ENCODE data around the gene CEACAM6.

The CEACAM6 gene

DNA sequence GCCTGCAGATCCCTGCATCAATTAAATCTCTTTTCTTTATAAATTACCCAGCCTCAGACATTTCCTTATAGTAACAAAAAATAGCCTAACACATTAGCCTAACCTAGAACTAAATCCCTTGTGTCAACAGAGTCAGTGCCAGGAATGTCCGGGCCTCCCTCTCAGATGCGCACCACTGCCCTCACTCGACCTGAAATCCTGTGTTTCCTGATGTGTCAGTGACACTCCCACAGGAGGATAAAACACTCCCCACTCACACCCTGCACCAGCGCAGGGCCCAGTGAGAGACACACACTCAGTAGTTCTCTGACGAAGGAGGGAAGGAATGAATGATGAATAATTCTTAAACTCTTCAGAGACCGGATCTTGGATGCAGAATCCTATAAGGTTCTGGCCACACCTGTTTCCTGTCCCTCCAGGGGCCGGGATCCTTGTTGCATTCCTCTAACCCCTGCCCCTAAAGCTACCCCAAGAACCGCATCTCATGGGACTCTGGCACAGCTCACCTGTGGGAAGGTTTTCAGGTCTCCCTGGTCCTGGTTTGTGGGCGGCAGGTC lies 44.2 kb downstream of the CEACAM6 start:
- DNase-seq, result no peak

DNA sequence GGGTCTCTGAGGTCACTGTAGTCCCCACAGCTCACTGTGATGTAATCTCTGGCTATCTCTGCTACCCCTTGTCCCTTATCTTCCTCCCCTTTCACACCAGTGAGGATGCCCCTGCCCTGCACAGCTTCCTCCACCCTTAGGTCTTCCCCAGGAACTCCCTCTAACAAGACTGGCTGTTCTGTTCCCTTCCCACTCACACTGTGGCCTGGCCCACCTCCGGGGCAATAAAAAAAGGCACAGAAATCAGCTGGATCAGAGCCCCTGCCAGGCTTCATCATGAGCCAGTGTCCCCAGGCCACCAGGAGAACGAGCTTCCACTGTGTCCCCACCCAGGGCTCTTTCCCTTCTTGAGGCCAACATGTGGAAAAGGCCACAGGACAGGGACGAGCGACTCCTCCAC lies 45.7 kb downstream of the CEACAM6 start:
- DNase-seq, result no peak

DNA sequence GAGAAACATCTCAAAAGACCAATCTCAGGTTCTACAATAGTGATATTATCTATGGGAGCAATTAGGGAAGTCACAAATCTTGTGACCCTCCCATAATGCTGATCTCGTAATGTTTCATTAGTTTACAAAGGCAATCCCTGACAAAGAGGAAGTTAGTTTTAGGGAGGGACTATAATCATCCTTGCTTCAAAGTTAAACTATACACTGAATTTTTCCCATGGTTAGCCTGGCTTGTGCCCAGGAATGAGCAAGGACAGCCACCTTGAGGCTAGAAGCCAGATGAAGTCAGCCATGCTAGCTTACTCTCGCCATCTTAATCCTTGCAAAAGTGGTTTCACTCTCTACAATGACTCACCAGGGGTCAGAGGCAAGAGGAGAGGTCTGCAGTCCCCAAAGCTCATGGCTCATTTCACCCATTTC lies 46.5 kb downstream of the CEACAM6 start:
- DNase-seq, result no peak

DNA sequence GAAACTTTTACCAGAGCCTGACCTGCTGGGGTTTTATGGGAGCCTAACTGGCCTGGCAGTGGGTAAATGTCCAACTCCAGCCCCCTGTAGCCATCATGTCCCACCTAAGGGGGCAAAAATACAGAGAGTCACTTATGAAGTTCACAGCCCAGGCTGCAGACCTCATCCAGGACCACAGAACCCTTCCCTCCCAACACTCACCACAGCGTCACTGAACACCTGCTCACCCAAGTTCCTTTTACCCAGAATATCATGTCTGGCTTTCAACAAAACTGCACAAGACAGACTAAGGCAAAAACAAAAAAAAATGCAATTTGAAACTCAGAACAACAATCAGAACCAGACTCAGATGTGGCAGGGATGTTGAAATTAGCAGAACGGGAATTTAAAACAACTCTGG lies 47.4 kb downstream of the CEACAM6 start:
- no peak for DNase-seq

DNA sequence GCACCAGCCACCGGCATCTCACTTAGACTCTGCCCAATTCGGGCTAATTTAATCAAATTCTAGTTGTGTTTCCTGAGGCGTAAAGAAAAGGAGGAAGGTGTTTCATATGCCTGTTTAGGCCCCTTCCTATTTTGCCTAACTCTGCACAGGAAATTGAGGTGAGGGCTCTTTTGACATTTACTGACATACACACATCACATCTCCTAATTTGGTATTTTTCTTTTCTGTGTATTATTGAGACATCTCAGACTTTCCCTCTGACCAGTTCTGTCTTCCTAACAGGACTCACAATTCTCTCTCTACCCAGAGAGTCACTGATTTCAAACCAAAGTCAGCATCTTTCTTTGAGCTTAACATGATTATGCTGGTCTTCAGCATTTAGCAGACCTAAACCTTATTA lies 49.0 kb downstream of the CEACAM6 start:
- no peak for DNase-seq

DNA sequence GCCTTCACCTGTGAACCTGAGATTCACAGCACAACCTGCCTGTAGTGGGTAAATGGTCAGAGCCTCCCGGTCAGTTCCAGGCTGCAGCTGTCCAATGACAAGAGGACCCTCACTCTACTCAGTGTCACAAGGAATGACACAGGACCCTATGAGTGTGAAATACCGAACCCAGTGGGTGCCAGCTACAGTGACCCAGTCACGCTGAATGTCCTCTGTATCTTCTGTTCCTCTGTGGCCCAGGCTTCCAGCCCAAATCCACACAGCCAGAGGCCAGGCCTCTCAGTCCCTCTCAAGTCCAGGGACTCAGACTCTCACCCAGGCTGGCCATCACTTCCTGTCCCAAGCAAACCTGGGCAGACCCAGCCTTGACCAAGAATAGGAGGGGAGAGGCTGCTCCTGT lies 51.8 kb downstream of the CEACAM6 start:
- no peak for DNase-seq

DNA sequence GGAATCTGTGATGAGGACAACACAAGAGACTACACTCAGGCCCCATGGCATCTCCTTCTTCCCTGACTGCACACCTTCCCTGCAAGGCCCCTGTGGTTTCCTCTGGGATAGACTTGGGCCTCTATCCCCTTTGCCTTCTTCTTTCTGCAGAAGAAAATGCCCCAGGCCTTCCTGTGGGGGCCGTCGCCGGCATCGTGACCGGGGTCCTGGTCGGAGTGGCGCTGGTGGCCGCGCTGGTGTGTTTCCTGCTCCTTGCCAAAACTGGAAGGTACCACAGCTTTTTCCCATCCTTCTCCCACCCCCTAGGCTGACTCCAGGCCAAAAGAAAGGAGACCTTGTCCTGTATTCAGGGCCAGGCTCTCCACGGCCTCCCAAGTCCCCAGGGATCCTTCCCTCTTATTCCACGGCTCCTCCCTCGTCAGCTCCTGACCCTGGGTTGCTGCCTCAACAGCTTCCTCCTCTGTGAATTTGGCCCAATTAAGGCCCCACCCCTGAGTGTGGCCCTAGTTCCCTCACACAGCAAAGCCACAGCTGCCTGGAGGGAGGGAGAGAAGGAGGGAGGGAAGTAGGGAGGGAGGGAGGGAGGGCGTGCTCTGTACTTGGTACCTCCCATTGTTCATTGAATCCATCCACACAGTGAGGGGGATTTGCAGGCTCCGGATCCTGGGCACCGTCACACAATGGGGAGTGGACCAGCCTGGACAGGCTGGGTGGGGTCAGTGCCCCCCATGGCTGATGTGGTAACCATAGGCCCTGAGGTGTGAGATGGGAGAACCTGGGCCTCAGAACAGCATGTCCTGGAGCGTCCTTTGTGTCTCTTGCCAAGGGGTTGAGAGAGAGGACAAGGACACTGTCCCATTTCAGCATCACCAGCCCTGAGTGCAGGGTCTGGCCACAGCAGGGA lies 53.6 kb downstream of the CEACAM6 start:
- DNase-seq, result peak; percentile 54

DNA sequence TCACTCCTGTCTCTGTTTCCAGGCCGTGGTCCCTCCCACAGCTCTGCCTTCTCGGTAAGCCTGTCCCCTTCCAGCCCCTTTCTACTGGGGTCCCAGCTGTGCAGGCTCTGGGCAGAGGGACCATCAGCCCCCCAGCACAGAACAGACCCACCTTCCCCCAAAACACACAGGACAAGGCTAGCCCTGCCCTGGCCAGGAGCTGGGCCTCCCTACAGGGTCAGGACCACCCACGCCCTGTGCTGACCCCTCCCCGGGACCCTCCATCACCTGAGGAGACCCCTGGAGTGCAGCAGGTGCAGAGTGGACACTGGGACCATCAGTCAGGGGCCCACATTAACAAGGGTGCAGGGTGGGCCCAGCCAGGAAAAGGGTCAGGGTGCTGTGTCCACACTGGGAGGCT lies 55.0 kb downstream of the CEACAM6 start:
- no peak for DNase-seq

DNA sequence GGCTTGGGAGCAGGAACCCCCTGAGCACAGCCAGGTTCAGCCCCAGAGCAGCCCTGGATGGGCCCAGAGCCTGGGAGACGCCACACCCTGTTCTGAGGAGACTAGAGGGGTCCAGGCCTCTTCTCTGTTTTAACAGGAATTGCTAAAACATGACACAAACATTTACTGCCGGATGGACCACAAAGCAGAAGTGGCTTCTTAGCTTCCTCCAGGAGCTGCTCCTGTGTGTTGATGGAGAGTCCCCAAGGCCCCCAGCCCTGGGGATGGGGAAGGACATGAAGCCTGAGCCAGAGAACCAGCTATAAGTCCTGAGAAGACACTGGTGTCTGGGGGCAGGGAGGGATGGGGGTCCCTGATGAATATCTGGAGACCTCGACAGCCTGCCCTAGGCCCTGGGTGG lies 55.7 kb downstream of the CEACAM6 start:
- peak; percentile 66 for DNase-seq

DNA sequence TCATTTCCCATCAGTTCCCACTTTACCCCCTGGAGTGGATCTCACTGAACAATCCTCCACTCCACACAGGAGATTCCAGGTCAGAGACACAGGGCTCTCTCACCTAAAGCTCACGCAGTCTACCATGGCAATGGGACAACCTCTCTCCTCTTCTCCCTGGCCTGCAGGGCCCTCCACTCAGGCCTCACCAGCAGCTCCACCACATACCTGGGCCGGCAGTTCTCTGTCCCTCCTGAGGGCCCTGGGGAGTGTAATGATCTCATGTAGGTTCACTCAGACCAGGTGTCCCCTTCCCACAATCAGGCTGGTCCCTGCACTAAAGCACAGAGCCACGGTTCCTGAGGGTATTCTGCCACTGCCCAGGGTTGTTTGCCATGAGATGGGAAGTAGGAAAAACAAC lies 56.7 kb downstream of the CEACAM6 start:
- DNase-seq, result no peak

DNA sequence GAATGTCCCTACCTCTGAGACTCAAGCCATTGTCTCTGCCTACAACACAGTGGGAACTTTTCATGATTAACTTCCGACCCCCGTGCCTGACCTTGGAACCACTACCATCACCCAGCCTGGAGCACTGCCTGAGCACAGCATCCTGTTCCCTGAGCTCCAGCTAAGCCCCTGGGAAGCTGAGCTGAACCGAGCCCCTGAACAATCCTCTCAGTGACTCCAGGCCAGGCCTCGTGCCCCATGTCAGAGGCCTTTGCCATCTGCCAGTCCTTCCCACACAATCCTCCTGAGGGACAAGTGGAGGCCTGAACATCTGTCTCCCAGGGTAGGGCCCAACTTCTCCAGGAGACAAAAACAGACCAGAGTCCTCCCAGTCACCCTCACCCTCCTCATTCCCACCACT lies 58.6 kb downstream of the CEACAM6 start:
- no peak for DNase-seq

DNA sequence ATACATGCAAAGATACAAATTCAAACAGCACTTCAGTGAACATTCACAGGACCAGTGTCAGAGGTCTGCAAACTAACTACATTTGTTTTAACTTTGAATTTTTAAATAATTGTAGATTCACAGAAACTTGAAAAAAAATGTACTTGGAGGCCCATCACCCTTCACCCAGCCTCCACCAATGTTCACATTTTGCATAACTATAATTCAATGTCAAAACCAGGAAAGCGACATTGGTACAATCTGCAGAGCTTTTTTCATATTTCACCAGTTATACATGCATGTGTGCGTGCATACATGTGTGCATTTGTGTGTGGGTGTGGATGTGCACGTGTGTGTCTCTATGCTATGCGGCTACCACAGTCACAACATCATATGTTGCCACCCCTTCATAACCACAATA lies 60.0 kb downstream of the CEACAM6 start:
- DNase-seq, result no peak

DNA sequence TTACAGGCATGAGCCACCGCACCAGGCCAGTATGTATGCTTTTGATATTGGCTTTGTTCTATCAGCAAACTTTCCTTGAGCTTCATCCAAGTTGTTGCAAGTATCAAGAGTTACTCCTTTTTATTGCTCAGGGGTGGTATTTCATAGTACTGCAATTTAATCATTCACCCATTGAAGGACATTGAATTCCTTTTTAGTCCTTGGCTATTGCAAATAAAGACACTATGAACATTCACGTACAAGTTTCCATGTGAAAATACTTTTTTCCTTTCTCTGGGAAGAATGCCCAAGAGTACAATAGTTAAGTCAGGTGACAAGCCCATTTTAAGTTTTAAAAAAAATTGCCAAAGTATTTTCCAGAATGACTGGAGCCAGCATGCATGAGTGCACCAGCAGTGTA lies 61.4 kb downstream of the CEACAM6 start:
- no peak for DNase-seq

DNA sequence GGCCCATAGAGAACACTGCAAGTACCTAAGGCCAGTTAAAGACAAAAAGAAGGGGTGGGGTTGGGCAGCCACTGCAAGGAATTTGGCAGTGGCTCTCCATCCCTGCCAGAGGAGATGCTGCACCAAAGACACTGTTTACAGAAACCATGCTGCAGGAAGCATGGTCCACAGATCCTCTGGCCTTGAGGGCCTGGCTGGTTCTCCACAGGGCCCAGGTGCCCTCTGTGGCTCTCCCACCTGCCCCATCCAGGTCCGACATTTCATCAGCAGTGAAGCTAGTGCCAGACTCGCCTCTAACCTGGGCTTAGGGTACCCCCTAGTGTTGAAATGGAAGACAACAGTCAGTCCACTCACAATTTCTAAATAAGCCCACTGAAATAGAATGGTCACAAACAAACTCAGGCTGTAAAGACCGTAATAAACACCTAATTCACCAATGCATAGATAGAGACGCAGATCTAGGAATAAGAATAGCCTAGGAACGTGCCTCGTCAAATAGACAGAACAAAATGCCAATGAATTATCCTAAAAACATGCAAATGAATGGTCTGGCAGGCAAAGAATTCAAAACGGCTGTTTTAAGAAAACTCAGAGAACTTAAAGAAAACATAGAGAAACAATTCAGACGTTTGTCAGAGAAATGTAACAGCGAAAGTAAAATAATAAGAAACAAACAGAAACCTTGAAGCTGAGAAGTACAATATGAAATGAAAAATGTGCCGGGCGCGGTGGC lies 65.8 kb downstream of the CEACAM6 start:
- DNase-seq, result peak; percentile 39

Measured in CD4-positive, alpha-beta T cell treated with Interleukin-15 for 1 hour (primary cell).